ENCODE data around the gene HNF4A.
"Not testable (repeated sequence)": the region's sequence is repeated elsewhere in the genome, so short reads cannot be mapped to it uniquely, and the experiment has no call there.

The HNF4A gene

GRCh38 chr20:44355498-44356352, at the start of gene HNF4A:
Gene HNF4A (plus strand): TSS chr20:44355699. CDS start chr20:44355805, 106 bp downstream.
- no peak for DNase-seq (ENCODE audit: low read depth)

- DNase-seq (ENCODE audit: low read depth), result no peak
These were observed 48.6 kb upstream of the HNF4A start for GRCh38 chr20:44306927-44307326.

DNA sequence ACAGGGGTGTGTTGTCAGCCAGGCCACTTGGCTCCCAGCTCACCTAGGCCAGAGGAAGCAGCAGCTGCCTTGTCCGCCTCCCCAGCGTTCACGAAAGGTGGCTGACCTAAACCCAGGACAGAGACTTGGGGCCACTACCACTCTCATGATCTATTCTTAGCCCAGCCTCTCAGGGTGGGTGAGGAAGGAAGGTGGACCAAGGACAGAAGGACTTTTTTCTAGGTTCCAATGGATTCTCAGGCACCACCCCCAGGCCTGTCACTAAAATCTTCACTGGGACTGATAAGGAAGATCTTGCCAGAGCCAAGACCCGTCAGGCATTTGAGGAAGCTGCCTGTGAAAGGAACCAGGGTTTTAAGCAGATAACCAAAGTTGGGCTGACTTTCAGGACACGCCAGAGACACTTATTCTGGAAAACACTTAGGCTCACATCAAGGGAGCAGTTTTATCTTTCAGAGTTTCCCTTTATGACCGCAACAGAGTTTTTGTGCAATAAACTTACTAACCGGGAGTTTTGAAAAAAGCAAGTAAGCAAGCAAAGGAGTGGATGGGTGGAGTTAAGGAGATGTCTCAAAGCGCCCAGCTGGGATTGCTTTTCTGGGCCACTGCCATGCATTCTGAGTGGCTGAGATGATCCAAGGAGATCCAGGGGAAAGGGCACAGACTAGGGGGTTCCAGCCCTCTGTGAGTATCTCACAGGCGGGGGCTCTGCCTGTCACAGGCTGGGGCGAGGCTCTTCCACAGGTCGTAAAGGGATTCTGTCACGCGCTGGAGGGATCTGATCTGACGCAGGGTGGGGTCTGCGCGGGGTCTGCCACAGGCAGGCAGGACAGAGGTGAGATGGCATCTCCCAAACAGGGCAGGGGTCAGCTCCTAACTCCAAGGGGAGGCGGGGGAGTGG, 45.5 kb upstream of the HNF4A start:
- peak; percentile 43 for DNase-seq (ENCODE audit: low read depth)

DNA sequence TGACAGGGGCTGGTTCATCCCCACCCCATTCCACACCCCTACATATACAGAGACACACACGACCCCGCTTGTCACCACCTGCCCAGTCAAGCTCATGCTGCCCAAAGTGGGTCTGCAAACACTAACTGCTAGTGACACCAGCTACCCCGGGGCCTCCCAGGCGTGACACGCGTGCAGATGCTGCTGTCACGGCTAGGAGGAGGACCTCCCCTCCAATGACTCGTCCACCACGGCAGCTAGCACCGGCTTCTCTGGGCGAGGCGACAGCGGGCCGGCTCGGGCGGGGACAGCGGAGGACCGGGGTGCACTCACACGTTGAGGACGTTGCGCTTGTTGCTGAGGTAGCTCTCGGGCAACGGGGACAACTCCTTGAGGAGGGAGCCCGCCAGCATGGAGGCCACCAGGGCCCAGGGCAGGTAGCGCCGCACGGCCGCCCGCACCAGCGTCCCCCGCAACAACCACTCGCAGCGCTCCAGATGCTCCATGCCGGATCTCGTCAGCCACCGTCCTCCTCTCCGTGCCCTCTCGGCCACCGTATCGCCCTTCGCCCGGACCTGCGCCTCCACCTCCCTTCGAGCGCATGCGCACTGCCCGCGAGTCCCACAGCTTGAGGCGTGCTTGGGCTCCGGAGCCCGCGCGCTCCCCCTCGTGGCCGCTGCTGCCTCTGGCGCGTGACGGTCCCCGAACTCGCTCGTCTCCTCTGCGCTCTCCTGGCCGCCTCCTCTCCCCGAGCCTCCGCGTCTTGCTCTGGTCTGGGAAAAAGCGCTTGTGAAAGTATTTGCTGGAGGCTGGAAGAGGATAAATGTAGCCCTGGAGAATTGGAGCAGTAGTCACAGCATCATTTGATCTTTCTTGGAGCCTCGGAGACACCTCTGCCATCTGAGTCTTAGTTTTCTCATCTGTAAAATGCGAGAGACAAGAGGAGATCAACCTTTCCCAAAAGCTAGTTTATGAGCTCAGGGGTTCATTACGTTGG, 44.5 kb upstream of the HNF4A start, which contains the start of gene FITM2:
FITM2 (minus strand) TSS at position 539 of the 976 bp plus-strand sequence; CDS start at position 485, 54 bp downstream.
- peak; percentile 77 for DNase-seq (ENCODE audit: low read depth)

DNA sequence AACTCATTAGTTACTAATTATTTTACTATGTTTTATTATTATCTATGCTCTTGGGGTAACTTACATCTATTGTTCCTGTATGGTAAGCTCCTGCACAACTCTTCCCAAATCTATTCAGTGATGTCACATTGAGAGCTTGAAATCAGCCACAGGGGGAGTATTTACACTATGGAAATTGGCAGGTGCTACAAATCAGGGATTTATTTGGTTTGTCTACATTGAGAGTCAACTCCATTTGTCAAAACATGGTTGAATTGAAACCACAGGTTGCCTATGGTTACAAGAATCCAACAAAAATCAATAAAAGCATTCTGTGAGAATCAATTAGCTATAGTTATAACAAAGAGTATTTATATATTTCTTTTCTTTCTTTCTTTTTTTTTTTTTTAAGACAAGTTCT, 40.6 kb upstream of the HNF4A start:
- DNase-seq (ENCODE audit: low read depth), result no peak

DNA sequence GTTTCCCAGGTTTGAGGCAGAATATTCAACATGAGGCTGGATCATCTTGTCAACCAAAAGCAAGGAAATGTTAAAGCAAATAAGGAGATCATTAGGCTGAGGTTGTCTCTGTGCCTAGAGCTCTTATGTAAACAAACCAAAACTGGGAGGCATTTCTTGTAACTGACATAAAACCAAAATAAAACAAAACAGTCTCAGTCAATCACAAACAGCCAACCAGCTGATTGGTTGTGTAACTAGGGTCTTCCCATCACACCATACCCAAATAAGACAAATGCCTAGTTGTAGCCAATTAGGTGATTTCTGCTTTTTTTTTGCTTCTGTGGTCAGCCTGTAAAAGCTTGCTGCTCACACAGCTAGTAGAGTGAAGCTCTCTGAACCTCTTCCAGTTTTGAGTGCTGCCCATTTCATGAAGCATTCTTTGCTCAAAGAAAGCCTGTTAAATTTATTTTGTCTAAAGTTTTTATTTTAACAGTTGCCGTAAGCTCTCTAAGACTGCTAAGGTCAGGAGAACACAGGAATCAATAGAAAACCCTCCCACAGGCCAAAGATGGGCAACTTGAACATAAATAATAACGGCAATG, 35.6 kb upstream of the HNF4A start:
- no peak for DNase-seq (ENCODE audit: low read depth)

- no peak for DNase-seq (ENCODE audit: low read depth)
These were observed 31.2 kb upstream of the HNF4A start for GRCh38 chr20:44324343-44324742.

GRCh38 chr20:44326391-44327159, 28.9 kb upstream of the HNF4A start:
- DNase-seq (ENCODE audit: low read depth), result no peak

DNA sequence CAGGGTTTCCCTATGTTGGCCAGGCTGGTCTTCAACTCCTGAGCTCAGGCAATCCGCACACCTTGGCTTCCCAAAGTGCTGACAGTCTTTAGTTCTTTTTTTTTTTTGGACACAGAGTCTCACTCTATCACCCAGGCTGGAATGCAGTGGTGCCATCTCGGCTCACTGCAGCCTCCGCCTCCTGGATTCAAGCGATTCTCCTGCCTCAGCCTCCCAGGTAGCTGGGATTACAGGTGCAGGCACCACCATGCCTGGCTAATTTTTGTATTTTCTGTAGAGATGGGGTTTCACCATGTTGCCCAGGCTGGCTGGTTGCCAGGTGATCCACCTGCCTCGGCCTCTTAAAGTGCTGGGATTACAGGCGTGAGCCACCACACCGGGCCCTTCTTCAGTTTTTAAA, 27.8 kb upstream of the HNF4A start:
- DNase-seq (ENCODE audit: low read depth), result not testable (repeated sequence)

GRCh38 chr20:44328428-44328827, 27.1 kb upstream of the HNF4A start:
- no peak for DNase-seq (ENCODE audit: low read depth)

GRCh38 chr20:44331201-44331600, 24.3 kb upstream of the HNF4A start:
- DNase-seq (ENCODE audit: low read depth), result no peak

DNA sequence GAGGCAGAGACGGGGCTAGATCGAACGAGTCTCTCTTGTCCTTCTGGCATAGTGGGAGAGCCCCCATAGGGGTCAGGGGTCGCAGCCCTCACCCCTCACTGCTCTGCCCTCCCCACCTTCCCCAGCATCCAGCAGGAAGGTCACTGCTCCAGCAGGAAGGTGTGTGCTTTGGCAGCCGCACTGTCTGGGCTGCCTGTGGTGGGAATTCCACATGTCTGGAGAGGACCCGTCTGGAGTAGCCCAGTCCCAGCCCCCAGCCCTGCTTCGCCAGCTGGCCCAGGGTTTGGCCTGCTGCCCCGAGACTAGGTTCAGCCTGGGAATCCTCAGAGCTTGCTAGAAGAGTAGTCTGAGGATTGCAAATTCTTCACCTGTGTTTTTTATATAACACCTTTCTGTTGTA, 21.2 kb upstream of the HNF4A start:
- DNase-seq (ENCODE audit: low read depth), result no peak

DNA sequence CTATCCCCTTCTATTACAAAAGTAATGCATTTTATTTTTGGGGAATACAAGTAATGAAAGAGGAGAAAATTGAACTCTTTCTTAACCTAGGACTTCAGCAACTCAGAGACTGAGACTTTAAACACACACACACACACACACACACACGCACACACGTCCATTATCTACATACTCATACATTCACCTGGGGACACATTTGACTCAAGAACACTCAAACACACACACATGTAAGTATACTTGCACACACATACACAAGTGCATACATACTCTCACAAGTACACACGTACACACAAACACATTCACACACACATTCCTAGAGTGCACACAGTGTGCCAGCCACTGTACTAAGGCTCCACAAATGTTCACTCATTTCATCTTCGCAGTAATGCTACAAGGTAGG, 20.8 kb upstream of the HNF4A start:
- DNase-seq (ENCODE audit: low read depth), result no peak

DNA sequence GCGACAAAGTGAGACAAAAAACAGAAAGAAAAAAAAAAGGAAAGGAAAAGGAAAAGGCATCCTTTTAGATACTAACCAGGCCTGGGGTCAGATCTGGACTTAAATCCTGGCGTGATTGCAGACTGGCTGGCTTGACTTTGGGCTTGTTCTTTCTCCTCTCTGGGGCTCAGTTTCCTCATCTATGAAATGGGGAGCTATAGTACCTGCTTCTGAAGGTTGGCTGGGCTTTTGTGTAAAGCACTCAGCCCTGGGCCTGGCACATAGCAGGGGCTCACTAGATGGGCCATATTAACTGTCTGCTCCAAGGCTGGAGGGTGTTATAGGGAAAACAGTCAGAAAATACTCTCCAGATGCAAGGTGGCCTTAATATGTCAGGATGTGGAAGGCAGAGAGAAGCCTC, 19.8 kb upstream of the HNF4A start:
- no peak for DNase-seq (ENCODE audit: low read depth)

DNA sequence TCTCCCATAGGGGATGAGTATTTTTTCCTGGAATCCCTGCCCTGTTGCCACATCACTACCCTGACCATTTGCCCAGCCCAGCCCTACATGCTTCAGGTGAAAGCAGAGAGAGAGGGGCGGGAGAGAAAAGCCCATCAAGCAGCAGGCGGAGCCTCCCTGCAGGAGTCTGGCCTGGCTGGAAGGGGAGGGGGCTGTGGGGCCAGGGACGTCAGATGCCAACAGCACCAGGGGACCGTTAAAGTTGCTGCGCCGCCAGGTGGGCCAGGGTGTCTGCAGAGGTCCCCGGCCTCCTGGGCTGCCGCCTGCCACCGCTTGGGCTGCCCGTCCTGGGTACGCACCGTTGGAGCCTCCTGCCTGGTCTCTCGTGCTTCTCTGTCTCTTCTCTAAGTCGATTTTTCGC, 19.4 kb upstream of the HNF4A start:
- no peak for DNase-seq (ENCODE audit: low read depth)

GRCh38 chr20:44336725-44337380, 18.6 kb upstream of the HNF4A start, which contains the start of gene R3HDML:
Gene R3HDML (plus strand): TSS chr20:44337043. CDS start chr20:44337158, 115 bp downstream.
- no peak for DNase-seq (ENCODE audit: low read depth)

DNA sequence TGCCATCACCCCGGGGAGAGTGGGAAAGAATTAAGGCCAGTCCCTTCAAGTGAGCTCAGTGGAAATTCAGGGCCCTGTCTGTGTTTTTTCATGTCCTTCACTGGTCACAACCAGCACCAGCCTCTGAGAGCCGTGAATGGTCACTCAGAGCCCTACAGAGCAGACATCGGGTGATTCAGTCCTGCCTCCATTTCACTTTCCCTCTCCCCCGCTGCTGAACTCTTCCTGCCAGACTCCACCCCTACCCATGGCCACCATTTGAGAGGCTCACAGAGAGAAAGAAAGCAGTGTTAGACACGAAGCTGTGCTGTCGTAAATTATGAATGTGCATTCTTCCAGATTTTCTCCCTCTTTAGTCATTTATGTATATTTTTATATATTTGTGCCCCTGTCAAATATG, 13.3 kb upstream of the HNF4A start:
- DNase-seq (ENCODE audit: low read depth), result no peak

DNA sequence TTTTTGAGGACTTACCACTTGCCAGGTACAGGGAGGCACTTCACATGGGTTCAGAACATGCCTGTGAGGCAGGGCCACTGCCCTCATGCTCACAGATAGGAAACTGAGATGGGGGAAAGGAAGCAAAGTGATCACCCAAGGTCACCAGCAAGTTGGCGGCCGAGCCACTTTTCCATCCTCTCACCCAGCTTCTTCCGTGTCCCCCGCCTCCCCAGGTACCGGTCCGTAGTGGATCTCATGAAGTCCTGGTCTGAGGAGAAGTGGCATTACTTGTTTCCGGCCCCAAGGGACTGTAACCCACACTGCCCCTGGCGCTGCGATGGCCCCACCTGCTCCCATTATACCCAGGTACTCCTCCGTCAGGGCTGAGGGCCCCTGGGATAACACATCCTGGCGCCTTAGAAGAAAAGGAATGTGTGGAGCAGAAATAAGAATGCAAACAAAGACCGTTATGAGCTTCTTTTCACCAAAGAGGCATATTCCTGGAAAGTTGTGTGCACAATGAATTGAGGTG, 12.3 kb upstream of the HNF4A start:
- no peak for DNase-seq (ENCODE audit: low read depth)

DNA sequence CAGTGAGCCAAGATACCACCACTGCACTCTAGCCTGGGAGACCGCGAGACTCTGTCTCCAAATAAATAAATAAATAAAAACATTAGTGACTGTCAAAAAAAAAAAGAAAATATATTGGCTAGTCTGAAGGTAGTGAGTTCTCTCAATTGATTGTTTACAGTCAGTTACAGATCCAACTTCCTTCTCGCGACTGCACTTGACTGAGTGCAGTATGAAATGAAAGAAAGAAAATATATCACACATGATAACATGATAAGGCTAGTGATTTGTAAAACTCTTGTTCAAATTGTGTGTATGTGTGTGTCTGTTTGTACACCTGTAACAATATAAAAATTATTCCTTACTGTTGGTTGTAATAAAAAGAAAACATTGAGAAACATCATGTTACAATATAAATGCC, 10.8 kb upstream of the HNF4A start:
- no peak for DNase-seq (ENCODE audit: low read depth)

DNA sequence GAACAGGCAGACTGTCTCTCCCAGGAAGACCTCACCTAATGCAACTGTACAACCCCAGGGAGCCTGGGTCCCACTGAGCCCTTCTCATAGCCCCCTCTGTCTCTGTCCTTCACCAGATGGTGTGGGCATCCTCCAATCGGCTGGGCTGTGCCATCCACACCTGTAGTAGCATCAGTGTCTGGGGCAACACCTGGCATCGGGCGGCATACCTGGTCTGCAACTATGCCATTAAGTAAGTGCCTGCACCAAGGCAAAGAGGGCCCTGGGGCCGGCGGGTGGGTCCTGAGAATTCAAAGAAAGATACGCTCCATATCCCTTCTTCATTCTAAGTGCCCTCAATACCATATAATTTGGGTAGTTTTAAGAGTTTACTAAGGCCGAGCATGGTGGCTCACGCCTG, 10.4 kb upstream of the HNF4A start:
- DNase-seq (ENCODE audit: low read depth), result no peak
